CD4-positive, alpha-beta T cell treated with Interleukin-4 for 4 hours (primary cell): ENCODE measurements around the gene GDF7.

Experiments
- DNase-seq: peaks from one replicate; pipeline ENCODE4 v3.0.0-alpha.2; 2020

The GDF7 gene

DNA sequence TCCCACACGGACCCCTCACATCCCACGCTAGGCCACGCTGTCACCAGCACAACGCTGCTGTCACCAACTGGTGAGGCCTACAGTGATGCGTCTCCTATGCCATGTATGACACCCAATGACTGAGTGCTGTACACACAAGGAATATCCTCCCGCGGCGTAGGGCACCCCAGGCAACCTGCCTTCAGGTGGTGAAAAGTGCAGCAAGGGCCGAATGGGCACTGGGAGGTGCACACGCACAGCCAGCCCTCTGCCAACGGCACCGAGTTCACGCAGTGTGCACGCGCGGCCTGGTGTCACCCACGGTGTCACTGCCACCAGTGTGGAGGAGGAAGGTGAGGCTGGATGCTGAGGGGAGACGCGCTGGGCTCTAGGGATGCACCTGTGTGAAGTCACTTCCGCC lies 20.5 kb upstream of the GDF7 start:
- DNase-seq: no peak

DNA sequence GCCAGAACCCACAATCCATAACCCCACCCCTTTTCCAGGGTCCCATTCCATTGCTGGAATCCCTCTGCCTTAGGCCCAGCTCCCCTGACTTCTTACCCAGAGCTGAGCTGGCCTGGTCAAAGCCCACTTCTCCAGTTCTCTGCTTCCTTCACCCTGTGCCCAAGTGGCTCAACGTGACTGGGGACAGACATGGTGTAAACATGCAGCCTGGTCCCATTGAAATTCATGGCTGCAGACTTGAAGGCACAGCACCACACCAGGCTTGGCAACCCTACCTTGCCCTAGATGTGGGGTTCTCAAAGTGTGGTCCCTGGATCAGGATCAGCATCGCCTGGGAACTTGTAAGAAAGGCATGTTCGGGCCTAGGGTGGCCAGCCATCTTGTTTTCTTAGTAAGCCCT lies 19.7 kb upstream of the GDF7 start:
- DNase-seq: no peak

- no peak for DNase-seq
Observed at GRCh38 chr2:20647738-20648137, 19.2 kb upstream of the GDF7 start.

GRCh38 chr2:20648206-20648605 lies 18.7 kb upstream of the GDF7 start:
- no peak for DNase-seq

DNA sequence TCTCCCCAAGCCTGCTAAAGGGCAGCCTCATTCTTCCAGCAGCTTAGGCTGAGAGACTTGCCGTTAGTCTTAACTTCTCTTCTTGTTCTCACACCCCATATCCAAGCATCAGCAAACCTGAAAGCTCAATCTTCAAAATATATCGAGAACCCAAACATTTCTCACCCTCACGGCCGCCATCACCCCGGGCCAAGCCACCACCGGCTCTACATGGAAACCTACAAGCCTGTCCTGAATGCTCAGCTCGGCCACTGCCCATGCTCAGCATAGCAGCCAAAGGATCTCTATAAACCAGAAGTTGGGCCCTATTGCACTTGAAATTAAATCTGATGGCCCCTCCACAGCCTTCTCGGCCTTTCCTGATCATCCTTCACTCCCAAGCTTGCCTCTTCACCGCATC lies 18.1 kb upstream of the GDF7 start:
- no peak for DNase-seq

GRCh38 chr2:20649576-20649975 lies 17.4 kb upstream of the GDF7 start:
- DNase-seq: no peak

GRCh38 chr2:20649976-20650375 lies 17.0 kb upstream of the GDF7 start:
- no peak for DNase-seq

DNA sequence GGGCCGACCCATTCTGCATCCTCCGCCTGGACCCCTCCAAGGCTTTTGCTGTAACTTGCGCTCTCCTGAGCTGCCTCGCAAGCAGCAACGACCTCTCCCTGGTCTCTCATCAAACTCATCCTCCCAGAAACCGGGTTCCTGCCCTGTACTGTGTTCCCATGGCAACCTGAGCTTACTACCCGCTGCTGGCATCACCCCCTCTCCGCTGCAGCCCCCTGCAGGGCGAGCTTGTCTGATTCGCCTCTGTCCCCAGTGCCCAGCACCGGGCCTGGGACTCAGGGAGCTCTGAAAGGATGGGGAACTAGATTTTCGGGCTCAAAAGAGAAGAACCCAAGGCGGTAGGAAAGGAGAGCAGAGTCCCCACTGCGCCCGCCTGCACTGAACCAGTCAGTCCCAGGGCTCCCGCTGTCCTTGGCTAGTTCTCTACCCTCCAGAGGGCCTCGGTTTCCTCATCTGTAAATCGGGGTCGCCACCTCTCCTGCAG lies 16.5 kb upstream of the GDF7 start:
- DNase-seq: peak; percentile 17

DNA sequence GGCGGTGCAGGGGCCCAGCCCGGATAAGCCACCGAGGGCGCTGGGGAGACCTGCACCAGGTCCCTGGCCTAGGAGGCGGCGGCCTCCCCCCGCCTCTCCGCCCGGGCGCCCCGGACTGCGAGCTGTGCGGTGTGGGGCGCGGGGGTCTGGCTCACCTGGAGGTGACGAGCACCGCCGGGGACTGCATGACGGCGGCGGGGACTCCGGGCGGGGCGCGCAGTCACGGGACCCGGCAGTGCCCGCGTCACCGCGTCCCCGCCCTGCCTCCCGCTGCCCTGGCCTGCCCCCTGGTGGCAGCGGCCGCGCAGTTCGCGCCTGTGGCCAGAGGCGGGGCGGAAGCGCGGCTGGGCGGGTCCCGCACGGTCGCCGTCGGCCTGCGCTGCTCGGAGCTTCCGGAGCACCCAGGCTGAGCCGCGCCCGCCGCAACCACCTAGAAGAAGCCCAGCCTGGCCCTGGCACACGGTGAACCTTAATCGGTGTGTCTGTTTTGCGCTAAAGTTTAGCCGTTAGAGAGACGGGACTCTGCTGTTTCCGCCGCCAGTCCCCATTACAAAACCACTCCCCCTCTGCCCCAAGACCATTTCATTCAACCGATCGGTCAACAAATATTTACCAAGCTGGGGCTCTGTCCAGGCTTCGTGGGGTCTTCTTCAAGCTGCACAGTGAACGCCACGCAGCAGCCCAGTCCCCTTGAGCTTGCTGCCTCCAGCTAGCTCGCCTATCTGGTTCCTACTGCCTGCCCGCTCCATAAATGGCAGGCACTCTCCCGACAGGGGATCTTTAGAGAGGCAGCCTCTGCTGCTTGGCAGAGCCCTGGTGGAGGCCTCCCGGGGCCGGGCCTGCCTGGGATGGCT lies 15.8 kb upstream of the GDF7 start, which contains the start of gene HS1BP3:
Gene HS1BP3 (minus strand): TSS at position 222 of the 854 bp plus-strand sequence. CDS start 35 bp downstream, at position 187.
- peak; percentile 82 for DNase-seq

- DNase-seq: no peak
Observed at GRCh38 chr2:20651731-20652099, 15.2 kb upstream of the GDF7 start.

DNA sequence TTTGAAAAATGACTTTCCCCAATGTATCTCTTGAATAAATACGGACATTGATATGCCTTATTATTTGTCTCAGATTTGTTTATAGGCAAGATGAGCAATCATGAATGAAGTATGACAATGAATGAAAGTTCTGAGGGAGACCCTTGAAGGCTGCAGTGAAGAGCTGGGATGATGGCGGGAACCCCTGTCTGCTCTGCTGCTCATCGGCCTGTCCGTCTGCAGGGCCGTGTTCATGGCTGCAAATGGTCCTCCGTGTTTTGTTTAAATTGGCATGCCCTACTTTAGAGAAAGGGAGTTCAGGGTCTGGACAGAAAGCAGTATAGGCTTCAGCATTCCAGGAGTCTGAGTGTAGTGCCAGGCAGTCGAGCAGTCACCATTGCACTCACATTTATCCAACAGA lies 14.8 kb upstream of the GDF7 start:
- no peak for DNase-seq

DNA sequence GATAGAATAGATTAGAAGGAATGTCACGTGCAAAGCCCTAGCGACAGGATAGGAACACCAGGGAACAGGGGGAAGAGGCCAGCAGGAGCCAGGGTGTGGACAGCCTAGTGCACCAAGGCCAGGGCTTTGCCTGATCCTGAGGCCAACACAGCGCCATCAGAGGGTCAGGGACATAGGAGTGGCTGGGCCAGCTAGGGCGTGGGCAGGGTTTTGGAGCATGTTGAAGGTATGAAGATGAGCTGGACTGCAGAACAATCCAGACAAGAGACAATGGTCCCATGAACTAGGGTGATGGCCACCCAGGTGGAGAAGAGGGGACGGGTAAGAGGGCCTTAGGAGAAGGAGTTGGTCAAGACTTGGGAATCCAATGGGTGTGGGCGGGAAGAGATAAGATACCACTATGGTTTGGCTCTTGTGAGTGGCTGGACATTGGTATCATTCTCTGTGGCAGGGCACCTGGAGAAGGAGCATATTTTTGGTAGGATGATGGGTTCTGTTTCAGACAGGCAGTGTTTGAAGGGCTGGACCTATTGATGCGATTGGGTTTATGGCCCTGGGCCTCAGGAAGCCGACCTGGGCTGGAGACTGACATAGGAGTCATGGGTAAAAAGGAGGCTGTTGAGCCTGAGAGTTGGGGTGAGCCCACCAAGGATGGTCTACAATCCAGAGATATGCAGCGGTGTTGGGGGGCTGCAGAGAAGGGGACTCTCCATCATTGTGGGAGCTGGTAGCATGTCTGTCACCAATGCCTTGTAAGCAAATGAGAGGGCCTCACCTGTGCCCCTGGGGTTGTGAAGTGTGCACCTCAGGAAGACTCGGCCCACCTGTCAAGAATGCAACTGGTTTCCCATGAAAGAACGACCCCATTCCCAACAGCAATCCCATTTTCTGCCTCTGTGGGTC lies 14.0 kb upstream of the GDF7 start:
- DNase-seq: no peak

DNA sequence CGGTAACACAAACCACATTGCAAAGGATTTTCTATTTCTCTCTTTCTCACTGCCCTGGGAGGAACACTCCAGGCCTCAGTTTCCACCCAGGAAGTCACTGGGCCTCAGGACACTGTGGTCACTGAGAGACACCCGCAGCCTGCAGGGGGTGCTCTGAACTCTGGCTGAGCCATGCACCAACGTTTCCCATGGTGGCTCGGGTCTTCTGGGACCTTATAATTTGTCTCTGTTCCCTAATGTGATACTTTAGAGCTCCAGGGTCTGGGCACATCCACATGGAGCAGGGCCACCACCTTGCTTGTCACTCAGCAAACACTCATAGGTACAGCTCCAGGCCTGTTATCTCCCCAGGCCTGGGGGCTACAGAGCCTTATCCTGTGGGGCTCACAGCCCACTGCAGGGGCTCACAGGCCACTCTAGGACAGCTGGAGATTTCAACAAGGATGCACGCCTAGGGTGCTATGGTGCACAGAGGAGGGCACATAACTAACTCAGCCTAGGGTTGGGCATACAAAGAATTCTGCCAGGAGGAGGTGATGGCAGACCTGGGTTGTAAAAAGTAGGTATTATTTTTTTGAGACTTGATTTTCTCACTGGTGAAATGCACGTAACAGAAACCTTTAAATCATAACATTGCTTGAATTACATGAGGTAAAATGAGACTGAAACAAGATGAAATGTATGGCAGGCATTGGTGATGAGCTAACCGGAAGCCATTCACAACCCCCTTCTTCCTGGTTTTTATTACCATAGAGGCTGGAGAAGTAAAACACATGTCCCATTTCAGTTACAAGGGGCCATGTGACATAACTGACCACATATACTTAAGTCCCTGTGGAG lies 13.0 kb upstream of the GDF7 start:
- no peak for DNase-seq

DNA sequence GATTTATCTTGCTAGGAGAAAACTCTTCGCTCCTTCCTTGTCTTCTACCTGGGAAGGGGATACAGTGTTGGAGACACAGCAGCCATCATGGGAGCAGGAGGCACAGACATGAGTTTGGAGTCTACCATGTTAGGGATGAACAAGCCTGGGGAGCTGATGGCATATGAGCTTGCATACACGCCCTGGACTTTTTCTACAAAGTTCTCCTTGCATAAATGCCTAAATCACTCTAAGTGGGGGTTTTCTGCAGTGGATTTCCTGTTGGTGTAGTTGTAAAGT lies 12.5 kb upstream of the GDF7 start:
- no peak for DNase-seq

- DNase-seq: no peak
Observed at GRCh38 chr2:20656561-20656960, 10.4 kb upstream of the GDF7 start.

- DNase-seq: no peak
Observed at GRCh38 chr2:20657522-20658235, 9.3 kb upstream of the GDF7 start.

DNA sequence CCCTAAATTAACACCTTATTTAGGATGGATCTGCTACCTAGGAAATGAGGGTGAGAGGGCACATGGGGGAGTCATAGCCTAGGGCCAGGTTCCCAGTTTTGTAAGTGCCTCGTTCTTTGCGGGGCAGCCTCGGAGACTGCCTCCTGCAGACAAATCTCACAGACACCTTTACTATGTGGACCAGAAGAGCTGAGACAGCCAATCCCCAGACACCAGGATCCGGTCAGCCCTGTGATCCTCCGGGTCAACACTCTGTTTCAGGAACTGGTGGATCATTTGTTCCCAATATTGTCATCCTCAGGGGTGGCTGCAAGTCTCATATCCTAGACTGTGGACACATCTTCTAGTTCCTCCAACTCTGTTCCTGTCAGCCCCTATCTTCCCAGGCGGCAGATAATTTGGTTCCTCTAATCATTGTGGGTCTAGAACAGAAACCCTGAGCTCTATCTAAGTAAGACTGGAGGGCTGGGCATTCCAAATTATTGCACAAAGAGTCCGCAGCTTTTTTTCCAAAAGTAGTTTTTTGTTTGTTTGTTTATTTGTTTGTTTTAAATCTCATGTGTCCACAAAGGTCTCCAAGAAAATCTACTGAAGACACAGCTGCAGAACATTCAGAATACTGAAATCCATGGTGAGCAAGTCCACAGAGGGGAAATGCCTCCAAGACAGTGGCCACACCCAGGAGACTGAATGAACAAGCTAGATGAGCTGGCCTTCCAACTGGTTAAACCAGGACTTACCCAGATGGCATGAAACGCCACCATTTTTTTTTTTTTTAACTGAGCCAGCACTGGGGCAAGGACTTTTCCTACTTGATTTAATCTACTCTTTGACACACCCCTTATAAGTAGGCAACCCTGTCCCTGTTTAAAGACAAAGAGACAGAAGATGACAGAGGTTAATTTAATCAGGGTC lies 6.2 kb upstream of the GDF7 start:
- DNase-seq: no peak

DNA sequence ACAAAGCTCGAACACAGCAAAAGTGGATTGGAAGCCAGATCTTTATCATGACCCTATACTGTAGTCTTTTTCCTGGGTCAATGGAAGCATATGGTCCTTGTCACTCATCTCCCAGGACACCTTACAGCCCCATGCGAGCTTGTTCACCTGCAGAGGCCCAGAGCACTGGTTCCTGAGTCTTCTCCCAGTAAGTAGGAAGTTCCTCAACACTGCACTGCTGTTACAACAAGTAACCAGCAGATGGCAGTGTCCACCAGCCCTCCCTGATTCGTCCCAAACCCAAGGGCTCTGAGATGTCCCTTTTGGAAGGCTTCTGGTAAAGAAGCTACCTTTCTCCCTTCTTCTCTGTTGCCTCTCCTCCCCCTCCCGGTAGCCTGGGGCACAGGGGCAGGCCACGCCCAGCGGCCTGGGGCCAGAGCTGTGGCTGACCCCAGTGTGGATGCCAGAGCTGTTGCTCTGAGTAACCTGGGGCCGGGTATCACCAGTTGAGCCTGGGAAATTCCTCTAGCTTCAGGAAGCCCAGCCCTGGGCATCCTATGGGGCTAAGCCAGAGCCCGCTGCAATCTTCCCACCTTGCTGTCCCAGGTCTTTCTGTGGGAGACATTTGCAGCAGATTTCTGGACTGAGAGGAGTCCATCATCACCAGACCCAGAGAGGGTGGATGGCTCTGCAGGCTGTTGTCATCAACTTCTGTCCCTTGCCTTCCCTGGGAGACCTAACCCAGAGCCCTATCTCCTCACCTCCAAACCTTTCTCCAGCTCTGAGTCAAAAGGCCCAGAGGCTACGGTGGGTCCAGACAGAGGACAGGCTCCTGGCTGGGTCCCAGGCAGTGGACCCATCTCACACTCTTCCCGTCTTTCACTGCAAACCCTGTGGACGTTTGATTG lies 5.3 kb upstream of the GDF7 start:
- DNase-seq: peak; percentile 76

DNA sequence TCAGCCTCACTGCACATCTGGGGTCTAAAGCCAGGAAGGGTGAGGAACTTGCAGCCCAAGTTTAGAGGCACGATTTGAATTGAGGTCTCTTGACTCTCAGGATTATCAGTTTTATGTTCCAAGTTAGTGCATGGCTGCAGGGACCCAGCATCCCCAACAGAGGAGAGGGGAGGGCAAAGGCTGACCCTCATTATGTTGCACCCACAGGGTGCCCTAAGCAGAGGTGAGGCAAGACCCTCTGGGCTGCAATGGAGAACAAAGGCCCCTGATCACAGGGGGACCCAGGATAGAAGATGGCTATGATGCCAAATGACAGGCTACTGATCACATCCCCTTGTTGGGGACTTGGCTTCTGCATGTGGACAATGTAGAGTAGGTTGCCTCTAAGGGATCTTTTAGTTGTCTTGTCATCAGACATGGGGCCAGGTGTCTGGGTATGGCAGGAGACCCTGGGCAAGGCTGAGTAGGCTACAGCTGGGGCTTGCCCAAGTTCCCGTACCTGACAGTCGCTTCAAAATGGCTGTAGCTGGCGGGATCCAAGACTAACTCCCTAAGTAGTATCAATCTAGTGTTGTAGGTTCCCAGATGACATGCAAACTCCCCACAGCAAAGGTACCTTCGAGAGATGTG lies 4.5 kb upstream of the GDF7 start:
- DNase-seq: no peak
